HT-29 (cell line): ENCODE data around the gene CACNG4. TPM values are rescaled to one million over a fixed set of nuclear protein-coding genes. Genes with fewer than 3 reads are reported as not detected.
"Not testable (repeated sequence)": the region's sequence is repeated elsewhere in the genome, so short reads cannot be mapped to it uniquely, and the experiment has no call there.

Source experiments
- DNase-seq: peaks from one replicate; pipeline ENCODE4 v3.0.0-alpha.2; 2015; ENCODE audit warnings: low spot score
- total RNA-seq: library from RNA; depleted of rRNA; stranded (reverse); fragments of >200 nt; shearing (Covaris generic); gene quantifications from 2 replicates; pipeline ENCODE4 v1.2.3, GENCODE V29; 2014

The CACNG4 gene
- total RNA-seq, 1 experiment from 2014 or later: 6.2 TPM

DNA sequence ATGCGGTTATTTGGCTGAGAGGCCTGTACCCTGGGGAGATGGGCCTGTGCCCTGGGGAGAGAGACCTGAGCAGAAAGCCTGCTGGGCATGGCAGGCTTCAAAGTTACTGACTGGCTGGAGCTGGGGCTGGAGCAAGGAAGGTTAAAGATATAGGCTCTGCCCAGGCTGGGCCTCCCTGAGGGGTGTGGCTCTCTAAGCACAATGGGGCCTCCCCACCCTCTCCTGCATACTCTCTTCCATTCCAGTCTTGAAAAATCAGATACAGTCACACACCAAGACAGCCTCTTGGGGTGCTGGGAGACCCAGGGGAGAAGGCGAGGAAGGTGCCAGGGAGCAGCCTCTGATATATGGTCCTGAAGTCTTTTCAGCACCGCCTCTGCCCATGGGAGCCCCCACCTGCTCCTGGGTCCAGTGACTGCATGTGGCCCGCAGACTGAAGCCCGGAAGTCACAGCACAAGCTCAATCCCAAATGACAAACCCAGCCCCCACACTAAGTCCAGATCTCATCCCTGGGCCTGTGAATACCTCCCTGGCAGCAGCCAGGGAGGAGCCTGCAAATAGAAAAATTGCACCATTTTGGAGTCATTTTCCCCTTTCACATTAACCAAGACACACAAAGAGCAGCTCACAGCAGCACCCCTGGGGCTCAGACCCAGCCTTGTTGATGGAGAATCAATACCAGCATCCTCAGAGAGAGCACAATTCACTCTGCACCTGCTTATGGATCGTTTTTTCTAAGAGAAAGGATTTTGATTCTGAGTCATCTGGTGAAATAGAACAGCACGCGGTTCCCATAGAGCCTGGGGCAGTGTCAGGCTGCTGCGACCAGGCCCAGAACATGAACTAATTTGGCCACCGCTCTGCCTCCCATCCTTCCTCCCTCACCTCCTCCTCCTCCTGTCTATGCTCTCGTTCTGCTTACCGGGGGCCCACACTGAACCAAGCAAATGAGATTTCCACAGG is 54.2 kb downstream of the CACNG4 start:
- DNase-seq: no peak

DNA sequence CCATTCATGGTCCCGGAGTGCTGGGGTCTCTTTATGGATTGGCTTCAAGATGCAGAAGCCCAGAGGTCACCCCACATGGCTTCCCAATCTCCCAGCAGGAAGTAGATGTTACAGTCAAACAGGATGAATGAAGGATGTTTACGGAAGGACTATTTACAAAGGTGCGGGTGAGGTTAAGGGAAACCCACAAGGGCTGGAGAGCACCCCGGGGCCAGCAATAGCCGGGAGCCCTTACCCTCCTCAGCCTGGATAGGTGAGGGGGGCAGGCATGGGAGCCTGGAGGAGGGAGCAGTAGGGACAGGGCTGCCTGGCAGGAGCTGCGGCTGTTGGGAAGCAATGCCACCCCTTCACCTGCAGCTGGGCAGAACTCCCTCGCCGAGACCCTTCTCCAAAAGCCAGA is 55.3 kb downstream of the CACNG4 start:
- DNase-seq: no peak

DNA sequence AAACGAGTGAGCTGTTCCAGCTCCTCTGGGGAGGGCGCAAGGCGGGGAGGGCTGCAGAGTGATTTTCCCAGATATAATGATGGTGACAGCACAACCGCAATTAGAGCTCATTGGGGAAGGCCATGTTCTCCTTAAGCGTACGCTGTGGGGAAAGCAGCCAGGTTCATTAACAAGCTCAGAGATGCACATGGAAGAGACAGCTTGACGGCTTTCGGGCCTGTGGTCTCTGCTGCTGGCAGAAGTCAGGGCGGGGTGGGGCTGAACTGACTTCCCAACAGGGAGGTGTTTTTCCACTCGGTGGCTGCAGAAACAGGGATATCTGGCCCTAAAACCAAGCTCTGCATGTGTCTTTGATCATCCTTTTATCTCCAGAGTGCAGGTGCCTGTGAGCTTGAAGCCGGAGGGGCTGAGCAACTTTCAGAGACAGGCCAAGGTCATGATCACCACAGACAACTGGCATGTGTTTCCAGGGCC is 55.8 kb downstream of the CACNG4 start:
- no peak for DNase-seq

DNA sequence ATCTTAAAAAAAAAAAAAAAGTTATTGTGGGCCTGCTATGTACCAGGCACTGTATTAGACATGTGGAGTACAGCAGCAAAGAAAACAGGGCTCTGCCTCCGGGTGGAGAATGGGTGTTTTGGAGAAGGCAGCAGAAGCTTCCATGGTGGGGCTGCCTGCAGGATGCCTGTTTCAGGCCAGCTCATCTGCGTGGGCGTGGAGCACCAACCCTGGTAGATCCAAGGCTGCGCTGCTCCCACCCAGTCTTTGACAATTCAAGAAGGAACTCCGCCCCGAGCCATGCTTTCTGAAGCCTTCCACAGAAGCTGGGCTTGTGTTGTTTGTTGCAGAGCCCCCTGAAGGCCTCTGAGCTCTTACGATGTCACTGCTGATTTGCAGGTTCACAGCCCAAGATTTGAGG is 56.7 kb downstream of the CACNG4 start:
- no peak for DNase-seq

DNA sequence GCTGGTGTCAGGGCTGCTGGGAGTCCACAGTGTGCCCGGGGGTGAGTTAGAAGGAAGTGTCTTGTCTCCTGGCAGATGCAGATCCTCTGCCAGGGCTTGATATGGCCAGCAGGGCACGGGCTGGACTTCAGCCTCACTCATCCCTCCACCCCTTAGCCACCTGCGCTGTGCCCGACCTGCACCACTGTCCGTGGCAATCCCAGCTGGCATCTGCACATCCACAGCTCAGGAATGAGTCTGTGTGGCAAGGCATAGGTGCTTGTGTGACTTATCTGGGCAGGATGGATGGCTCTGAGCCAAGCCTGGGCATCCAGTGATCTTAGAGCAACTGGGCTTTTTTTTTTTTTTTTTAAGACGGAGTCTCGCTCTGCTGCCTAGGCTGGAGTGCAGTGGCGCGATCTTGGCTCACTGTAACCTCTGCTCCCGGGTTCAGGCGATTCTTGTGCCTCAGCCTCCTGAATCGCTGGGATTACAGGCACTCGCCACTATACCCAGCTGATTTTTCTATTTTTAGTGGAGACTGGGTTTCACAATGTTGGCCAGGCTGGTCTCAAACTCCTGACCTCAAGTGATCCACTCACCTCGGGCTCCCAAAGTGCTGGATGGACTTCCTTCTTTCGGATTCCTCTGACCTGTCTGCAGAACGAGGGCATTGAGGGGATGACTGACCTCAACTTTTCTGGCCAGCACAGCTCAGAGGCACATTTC is 57.4 kb downstream of the CACNG4 start:
- DNase-seq: no peak

DNA sequence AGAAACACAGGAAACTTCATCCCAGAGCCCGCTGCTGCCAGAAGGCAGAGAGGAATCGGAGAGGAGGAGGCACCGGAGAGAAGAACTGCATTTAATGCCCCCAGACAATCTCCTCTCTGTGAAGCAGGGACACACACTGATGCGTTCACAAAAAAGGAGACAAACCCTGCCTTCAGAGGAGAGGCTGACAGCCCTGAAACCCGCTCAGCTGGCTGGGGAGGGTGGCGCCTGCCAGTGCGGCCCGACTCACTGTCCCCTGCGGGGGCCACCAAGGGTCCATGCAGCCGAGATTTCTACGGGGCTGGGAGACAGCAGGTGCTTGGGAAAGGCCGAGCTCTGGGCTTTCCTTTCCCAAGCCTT is 57.9 kb downstream of the CACNG4 start:
- DNase-seq: no peak

DNA sequence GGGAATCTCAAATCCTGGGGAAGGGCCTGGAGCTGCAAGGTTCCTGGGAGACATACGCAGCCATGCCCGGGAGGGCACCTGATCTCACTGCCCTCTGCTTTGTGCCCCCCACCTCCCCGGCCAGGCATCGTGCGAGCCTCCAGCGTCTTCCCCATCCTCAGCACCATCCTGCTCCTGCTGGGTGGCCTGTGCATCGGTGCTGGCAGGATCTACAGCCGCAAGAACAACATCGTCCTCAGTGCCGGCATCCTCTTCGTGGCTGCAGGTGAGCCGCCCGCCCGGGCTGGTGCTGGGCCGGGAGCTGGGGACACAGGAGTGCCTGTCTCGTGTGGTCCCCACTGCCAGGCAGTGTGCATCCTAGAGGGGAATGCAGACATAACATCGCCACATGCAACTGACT is 60.2 kb downstream of the CACNG4 start:
- no peak for DNase-seq

DNA sequence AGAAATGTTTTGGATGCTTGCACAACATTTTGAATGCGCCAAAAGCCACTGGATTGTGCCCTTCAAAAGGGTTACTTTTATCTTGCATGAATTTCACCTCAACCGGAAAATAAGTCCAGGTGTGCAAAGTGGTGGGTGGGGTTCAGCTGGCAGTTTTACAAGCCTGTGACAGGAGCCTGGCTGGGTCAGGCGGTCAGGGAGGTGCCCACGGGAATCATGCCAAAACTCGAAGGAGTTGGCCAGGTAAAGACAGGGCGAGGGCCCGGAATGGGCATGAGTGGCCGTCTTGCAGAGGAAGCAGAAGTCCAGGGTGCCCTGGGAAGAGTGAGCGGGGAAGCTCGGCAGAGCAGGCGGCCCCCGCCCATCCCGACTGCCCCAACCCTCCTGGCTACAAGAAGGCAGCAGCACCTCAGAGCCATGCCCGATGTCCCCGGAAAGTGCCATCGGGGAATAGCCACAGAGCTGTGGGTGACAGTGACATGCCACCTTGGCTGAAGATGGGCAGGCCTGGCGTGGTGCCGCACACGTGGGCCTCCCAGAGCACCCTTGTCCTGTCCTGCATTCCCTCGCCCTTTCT is 60.8 kb downstream of the CACNG4 start:
- peak; percentile 85 for DNase-seq

DNA sequence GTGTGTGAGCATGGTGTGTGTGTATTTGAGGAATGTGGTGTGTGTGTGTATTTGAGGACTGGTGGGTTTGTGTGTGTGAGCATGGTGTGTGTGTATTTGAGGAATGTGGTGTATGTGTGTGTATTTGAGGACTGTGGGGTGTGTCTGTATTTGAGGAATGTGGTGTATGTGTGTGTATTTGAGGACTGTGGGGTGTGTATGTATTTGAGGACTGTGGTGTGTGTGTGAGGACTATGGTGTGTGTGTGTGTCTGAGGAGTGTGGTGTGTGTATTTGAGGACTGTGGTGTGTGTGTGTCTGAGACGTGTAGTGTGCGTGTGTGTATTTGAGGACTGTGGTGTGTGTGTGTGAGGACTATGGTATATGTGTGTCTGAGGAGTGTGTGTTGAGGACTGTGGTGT is 61.8 kb downstream of the CACNG4 start:
- no peak for DNase-seq

DNA sequence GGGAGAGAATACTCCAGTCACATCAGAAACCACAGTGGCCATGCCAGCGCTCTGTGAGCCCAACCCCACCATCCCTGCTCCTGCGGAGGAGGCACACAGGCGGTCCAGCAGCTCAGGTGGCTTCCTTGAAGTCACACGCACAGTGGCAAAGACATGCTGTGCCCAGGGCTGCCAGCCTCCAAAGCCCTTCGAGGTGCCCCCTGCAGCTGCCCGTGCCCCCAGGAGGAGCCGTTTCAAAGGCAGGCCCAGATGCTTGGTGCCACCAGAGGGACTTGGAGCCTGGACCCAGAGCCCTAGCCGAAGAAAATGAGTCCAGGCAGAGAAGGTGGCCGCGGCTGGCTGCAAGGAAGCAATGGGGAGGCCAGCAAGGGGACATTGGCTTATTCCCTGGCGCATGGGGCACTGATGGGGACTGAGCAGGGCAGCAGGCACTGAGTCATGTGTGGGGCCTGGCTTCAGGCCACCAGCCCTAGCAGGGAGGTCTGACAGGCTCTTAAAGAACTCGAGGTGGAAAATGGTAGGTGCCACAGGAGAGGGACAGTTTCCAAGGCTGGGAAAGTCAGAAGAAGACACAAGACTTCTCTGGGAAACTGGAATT is 62.6 kb downstream of the CACNG4 start:
- no peak for DNase-seq

DNA sequence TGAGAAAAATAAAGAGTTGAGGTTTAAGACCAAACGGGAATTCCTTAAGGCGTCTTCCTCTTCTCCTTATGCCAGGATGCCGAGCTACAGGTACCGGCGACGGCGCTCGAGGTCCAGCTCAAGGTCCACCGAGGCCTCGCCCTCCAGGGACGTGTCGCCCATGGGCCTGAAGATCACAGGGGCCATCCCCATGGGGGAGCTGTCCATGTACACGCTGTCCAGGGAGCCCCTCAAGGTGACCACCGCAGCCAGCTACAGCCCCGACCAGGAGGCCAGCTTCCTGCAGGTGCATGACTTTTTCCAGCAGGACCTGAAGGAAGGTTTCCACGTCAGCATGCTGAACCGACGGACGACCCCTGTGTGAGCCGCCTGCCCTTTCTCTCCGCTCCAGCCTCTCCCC is 66.1 kb downstream of the CACNG4 start:
- no peak for DNase-seq

DNA sequence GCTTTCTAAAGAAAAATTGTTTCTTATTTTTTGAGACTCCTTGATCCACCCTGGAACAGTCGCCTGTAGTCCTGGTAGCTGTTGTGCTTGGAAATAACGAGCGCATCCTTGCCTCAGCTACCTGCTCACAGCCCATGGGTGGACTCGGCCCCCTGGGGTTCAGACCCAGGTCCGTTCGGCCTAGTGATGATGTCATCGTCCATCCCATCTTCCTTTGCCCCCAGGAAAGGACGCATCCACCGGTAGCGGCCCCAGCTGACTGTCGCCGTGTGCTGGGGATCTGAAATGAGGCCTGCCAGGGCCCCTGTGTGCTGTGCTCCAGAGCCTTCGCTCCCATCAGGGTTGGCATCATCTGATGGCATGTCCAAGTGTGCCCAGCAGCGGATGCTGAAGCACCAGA is 67.9 kb downstream of the CACNG4 start:
- DNase-seq: no peak

DNA sequence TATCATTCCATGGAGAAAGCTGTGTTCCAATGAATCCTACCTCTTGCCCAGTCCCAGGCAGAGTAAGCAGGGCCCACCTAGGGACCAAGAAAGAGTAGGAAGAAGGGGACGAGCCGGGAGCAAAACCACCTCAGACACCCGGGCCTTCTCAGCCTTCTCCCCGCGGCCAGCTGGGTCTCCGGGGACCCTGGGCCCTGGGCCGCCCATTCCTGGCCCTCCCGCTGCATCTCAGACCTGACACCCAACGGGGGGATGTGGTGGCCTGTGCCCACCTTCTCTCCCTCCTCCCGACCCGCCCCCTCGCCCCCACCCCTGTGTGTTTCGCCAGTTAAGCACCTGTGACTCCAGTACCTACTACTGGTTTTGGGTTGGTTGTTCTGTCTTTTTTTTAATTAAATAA is 68.5 kb downstream of the CACNG4 start:
- no peak for DNase-seq

DNA sequence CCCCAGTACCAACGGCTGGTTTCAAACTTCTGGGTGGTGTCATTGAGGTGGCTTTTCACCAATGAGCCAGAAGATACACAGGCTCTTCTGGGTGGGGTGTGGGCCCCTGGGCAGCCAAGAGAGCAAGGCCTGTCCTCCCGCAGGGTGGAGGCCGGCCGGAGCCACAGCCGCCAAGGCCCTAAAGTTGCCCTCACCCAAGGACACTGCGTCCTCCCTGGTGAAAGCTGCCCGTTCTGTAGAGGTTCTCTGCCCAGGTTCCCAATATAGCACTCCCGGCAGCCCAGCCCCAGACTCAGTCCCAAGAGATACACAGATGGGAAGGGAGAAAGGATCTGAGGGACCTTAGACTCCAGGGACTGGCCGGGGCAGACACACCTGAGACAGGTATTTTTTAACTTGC is 69.1 kb downstream of the CACNG4 start:
- no peak for DNase-seq

DNA sequence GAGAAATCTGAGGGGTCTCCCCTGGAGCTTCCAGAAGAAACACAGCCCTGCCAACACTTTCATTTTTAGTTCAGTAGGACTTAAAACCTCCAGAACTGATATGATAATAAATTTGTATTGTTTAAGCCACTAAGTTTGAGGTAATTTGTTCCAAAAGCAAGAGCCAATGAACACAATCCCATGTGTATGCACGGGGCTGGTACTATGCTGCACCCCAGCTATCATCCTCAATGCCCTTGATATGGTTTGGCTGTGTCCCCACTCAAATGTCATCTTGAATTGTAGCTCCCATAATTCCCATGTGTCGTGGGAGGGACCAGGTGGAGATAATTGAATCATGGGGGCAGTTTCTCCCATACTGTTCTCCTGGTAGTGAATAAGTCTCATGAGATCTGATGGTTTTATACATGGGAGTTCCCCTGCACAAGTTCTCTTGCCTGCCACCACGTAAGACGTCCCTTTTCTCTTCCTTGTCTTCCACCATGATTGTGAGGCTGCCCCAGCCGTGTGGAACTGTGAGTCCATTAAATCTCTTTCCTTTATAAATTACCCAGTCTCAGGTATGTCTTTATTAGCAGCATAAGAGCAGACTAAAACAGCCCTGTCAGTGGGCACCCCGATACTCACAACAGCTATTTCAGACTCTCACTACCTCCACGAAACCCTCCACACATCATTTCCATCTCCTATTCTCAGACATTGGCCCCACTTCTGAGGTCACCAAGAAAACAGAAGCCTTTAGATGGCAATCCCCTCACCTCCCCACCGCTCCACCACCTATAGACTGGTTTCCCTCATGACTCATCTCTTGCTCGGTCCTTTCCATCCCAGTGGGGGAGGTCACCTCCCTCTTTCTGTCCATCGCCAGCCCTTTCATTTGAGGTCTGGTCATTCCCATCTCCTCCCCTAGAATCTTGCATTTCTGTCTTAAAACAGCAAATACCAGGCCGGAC is 70.9 kb downstream of the CACNG4 start:
- no peak for DNase-seq

DNA sequence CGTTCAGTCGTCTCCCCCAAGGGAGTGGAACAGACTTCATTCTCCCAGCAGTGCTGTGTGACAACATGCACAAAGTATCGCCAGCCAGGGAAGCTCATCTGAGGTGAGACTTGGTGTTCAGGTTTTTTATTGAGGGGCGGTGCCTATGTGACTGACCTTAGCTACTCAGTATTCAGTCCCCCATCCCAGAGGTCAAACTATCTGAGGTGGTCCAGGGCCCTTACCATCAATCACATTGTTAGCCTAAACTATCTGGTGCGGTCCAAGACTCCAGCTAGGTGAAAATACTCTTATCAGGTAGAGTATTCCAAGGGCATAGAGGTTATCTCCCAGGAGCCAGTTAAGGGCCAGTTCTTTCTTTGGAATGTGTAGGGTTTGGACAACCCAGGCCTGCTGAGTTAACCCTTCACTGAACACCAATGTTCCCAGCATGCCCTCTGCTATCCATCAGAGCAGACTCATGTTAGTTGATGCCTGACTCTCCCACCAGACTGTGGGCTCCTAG is 74.4 kb downstream of the CACNG4 start:
- DNase-seq: no peak

DNA sequence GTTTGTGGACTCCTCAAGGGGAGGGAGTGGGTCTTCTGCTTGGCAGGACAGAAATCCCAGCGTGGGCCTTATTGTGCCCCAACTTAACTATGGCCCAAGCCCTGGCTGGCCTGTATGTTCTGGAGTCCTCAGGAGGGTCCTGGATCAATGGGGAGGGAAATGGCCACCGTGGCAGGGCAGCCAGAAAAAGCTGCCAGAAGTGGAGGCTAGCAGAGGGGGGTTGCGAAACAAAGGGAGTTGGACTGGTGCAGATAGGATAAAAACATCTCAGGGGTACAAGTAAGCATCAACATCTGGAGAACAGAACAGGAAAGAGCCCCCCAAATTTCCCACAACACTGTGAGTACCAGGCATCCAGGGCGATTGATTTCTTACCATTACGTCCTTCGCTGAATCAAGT is 76.1 kb downstream of the CACNG4 start:
- DNase-seq: no peak

DNA sequence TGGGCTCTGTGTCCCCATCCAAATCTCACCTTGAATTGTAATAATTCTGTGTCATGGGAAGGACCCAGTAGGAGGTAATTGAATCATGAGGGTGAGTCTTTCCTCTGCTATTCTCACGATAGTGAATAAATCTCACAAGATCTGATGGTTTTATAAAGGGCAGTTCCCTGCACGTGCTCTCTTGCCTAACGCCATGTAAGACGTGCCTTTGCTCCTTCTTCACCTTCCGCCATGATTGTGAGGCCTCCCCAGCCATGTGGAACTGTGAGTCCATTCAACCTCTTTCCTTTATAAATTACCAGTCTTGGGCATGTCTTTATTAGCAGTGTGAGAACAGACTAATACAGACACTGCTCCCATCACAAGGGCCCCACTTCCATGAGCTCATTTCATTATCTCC is 76.6 kb downstream of the CACNG4 start:
- DNase-seq: not testable (repeated sequence)

DNA sequence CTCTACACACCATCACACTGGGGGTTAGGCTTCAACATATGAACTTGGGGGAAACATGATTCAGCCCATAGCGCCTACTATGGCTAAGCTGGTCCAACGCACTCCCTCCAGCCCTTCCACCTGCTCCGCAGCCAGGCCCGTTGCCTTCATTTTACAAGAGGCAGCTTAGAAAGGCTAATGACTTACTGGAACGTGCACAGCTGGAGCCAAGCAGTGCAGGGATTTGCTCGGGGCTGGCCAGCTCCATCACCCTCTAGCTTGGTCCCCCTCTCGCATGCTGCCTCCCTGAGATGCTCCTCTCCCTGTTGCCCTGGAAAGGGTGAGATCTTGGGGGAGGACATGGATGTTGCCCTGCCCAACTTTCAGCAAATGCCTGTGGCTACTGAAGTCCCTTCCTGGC is 77.0 kb downstream of the CACNG4 start:
- no peak for DNase-seq
